Measurements from ENCODE around the gene SPATS2. TPM values are rescaled to one million over a fixed set of nuclear protein-coding genes. Genes with fewer than 3 reads are reported as not detected.

SPATS2 gene
- polyA plus RNA-seq, 1 experiment: 100 TPM

GRCh38 chr12:49352351-49352750 is 14.9 kb upstream of the SPATS2 start:
- ChIA-PET CTCF (interaction anchor here (1.3 to 2.7 kb wide), 4 partner anchors 10 to 162 kb away, joined by 3 to 13 read pairs (median 6); partner anchors contain the start of gene SPATS2), POLR2A (interaction anchor here (0.6 to 1.4 kb wide), 2 partner anchors 15 to 70 kb away, joined by 3 to 4 read pairs; partner anchors contain the start of gene SPATS2)
- Histone ChIP-seq H3K27me3 (ENCODE audit: control insufficient read depth, insufficient read depth, low read length) (peaks cover 2% of the 10 kb centered on the region), H3K9me3 (ENCODE audit: control insufficient read depth, insufficient read depth, low read length) (no peaks in the 10 kb centered on the region), H3K27ac (ENCODE audit: low read depth, low read length) (no peak overlapping the region), H3K4me3 (ENCODE audit: low read depth, low read length) (no peak overlapping the region)
- no peak for TF ChIP-seq CTCF (IDR thresholded peaks at IDR 0.05; ENCODE audit: low read depth, low read length)
- DNase-seq (ENCODE audit: low read depth, low spot score): no peak

- no peak overlapping the region for H3K27ac ChIP-seq (ENCODE audit: low read depth, low read length)
- H3K9me3 ChIP-seq (ENCODE audit: control insufficient read depth, insufficient read depth, low read length): no peaks in the 10 kb centered on the region
- no peak for DNase-seq (ENCODE audit: low read depth, low spot score)
- POLR2A ChIA-PET: no interaction called here
- TF ChIP-seq CTCF (IDR thresholded peaks at IDR 0.05; ENCODE audit: low read depth, low read length): no peak
- H3K4me3 ChIP-seq (ENCODE audit: low read depth, low read length): no peak overlapping the region
- CTCF ChIA-PET: interaction anchor here (2.8 to 7.4 kb wide), 5 partner anchors 8 to 156 kb away, joined by 13 to 454 read pairs (median 37); partner anchors contain the start of gene DNAJC22
- H3K27me3 ChIP-seq (ENCODE audit: control insufficient read depth, insufficient read depth, low read length): no peaks in the 10 kb centered on the region
These were observed 11.3 kb upstream of the SPATS2 start for GRCh38 chr12:49355913-49356312.

- no peaks in the 10 kb centered on the region for H3K27me3 ChIP-seq (ENCODE audit: control insufficient read depth, insufficient read depth, low read length)
- no peaks in the 10 kb centered on the region for H3K9me3 ChIP-seq (ENCODE audit: control insufficient read depth, insufficient read depth, low read length)
- no peak overlapping the region for H3K27ac ChIP-seq (ENCODE audit: low read depth, low read length)
- peak; percentile 32 for DNase-seq (ENCODE audit: low read depth, low spot score)
- ChIA-PET POLR2A (interaction anchor here (0.5 to 1.5 kb wide), 4 partner anchors 10 to 224 kb away, joined by 4 to 5 read pairs (median 4); partner anchors contain the start of gene SPATS2), CTCF (interaction anchor here (0.6 to 7.4 kb wide), 40 partner anchors 9 to 351 kb away, joined by 3 to 454 read pairs (median 6); partner anchors contain the start of genes C1QL4, DNAJC22, SPATS2 and TROAP)
- TF ChIP-seq CTCF (IDR thresholded peaks at IDR 0.05; ENCODE audit: low read depth, low read length): peak; percentile 56
- no peak overlapping the region for H3K4me3 ChIP-seq (ENCODE audit: low read depth, low read length)
These were observed 10.1 kb upstream of the SPATS2 start for GRCh38 chr12:49357103-49357678.

GRCh38 chr12:49358483-49359141 is 8.7 kb upstream of the SPATS2 start:
- H3K4me3 ChIP-seq (ENCODE audit: low read depth, low read length): no peak overlapping the region
- no peak for DNase-seq (ENCODE audit: low read depth, low spot score)

More at GRCh38 chr12:49358483-49359141, 8.7 kb upstream of the SPATS2 start:
- H3K27ac ChIP-seq (ENCODE audit: low read depth, low read length): no peak overlapping the region
- POLR2A ChIA-PET: interaction anchor here (1.0 to 1.5 kb wide), 7 partner anchors 8 to 228 kb away, joined by 3 to 12 read pairs (median 3); partner anchors contain the start of gene SPATS2
- CTCF ChIA-PET: interaction anchor here (0.6 to 7.4 kb wide), 68 partner anchors 10 to 632 kb away, joined by 3 to 454 read pairs (median 5); partner anchors contain the start of genes C1QL4, DNAJC22, KCNH3 and PRPH
- no peaks in the 10 kb centered on the region for H3K9me3 ChIP-seq (ENCODE audit: control insufficient read depth, insufficient read depth, low read length)
- H3K27me3 ChIP-seq (ENCODE audit: control insufficient read depth, insufficient read depth, low read length): no peaks in the 10 kb centered on the region
- TF ChIP-seq CTCF (IDR thresholded peaks at IDR 0.05; ENCODE audit: low read depth, low read length): peak; percentile 82
